Astrocyte (in vitro differentiated cells and primary cell): ENCODE data around the gene GCKR. TPM values are rescaled to one million over a fixed set of nuclear protein-coding genes. Genes with fewer than 3 reads are reported as not detected.
"Not testable (repeated sequence)": the region's sequence is repeated elsewhere in the genome, so short reads cannot be mapped to it uniquely, and the experiment has no call there.

Experiments used
- DNase-seq: peaks from one replicate; pipeline ENCODE4 v3.0.0-alpha.2; 2010; ENCODE audit warnings: low read depth
- FAIRE-seq: peaks from 2 replicates; lab custom pipeline; 2011; peaks lifted over from hg19 to GRCh38; lab: Jason Lieb, UNC
- H2AFZ ChIP-seq: 2 replicates; pipeline ENCODE4 v1.6.0; 2012; ENCODE audit warnings: low read depth, low read length, inconsistent platforms
- H3K27ac ChIP-seq: 2 replicates; pipeline ENCODE4 v1.5.1; 2011; ENCODE audit warnings: low read depth, low read length, inconsistent platforms
- H3K27me3 ChIP-seq: 2 replicates; pipeline ENCODE4 v1.6.0; 2011; ENCODE audit warnings: low read length, inconsistent platforms; ENCODE audit not compliant: insufficient read depth
- H3K36me3 ChIP-seq: 2 replicates; pipeline ENCODE4 v1.5.1; 2011; ENCODE audit warnings: low read length, inconsistent platforms; ENCODE audit not compliant: insufficient read depth
- H3K4me1 ChIP-seq: 2 replicates; pipeline ENCODE4 v1.5.1; 2011; ENCODE audit warnings: low read length, inconsistent platforms; ENCODE audit not compliant: insufficient read depth
- H3K4me2 ChIP-seq: 2 replicates; pipeline ENCODE4 v1.6.0; 2012; ENCODE audit warnings: low read length, inconsistent platforms
- H3K4me3 ChIP-seq: 2 replicates; pipeline ENCODE4 v1.5.1; 2011; ENCODE audit warnings: low read depth, mild to moderate bottlenecking, low read length, inconsistent platforms; ENCODE audit not compliant: insufficient read depth
- H3K79me2 ChIP-seq: 2 replicates; pipeline ENCODE4 v1.6.0; 2012; ENCODE audit warnings: mild to moderate bottlenecking, low read length, inconsistent platforms; ENCODE audit not compliant: insufficient read depth
- H3K9ac ChIP-seq: 2 replicates; pipeline ENCODE4 v1.6.0; 2012; ENCODE audit warnings: mild to moderate bottlenecking, low read length, inconsistent platforms
- H3K9me3 ChIP-seq: 2 replicates; pipeline ENCODE4 v1.5.1; 2012; ENCODE audit warnings: low read depth, mild to moderate bottlenecking, low read length, inconsistent platforms; ENCODE audit not compliant: insufficient read depth
- H4K20me1 ChIP-seq: 2 replicates; pipeline ENCODE4 v1.6.0; 2012; ENCODE audit warnings: low read length, inconsistent platforms; ENCODE audit not compliant: insufficient read depth
- H3K27ac Mint-ChIP-seq: one replicate; pipeline ENCODE4 v1.8.0; 2021; ENCODE audit warnings: mild to moderate bottlenecking, mixed read lengths; ENCODE audit not compliant: unreplicated experiment
- H3K27me3 Mint-ChIP-seq: one replicate; pipeline ENCODE4 v1.8.0; 2021; ENCODE audit warnings: low read depth, mixed read lengths; ENCODE audit not compliant: unreplicated experiment
- H3K36me3 Mint-ChIP-seq: one replicate; pipeline ENCODE4 v1.8.0; 2021; ENCODE audit warnings: low read depth, mixed read lengths; ENCODE audit not compliant: unreplicated experiment
- H3K4me1 Mint-ChIP-seq: one replicate; pipeline ENCODE4 v1.8.0; 2021; ENCODE audit warnings: low read depth, mixed read lengths; ENCODE audit not compliant: unreplicated experiment
- H3K4me3 Mint-ChIP-seq: one replicate; pipeline ENCODE4 v1.8.0; 2021; ENCODE audit warnings: mild to moderate bottlenecking, moderate library complexity, mixed read lengths; ENCODE audit not compliant: unreplicated experiment
- H3K9me3 Mint-ChIP-seq: one replicate; pipeline ENCODE4 v1.8.0; 2021; ENCODE audit warnings: mild to moderate bottlenecking, mixed read lengths; ENCODE audit not compliant: unreplicated experiment
- CTCF ChIP-seq: IDR thresholded peaks from 2 replicates; pipeline ENCODE4 v1.5.1; 2011; ENCODE audit warnings: low read depth, mild to moderate bottlenecking, inconsistent platforms, low read length, moderate library complexity; ENCODE audit not compliant: insufficient read depth
- EZH2 ChIP-seq: IDR thresholded peaks from 2 replicates; pipeline ENCODE4 v1.6.1; 2012; ENCODE audit warnings: mild to moderate bottlenecking, low read length, inconsistent platforms; ENCODE audit not compliant: insufficient read depth
- total RNA-seq: library from RNA; stranded (reverse); gene quantifications from 2 replicates; pipeline ENCODE4 v1.2.1, GENCODE V29; 2021

GCKR gene
- total RNA-seq, 1 donor from 2014 or later = not detected

- FAIRE-seq, H3K4me3 Mint-ChIP-seq, H3K27ac Mint-ChIP-seq, H3K9ac ChIP-seq, H2AFZ ChIP-seq, H3K4me2 ChIP-seq, H3K36me3 ChIP-seq, H4K20me1 ChIP-seq, H3K9me3 Mint-ChIP-seq, H3K4me3 ChIP-seq, H3K79me2 ChIP-seq, H3K27ac ChIP-seq, H3K4me1 ChIP-seq, H3K36me3 Mint-ChIP-seq, H3K27me3 ChIP-seq, DNase-seq, H3K9me3 ChIP-seq, H3K4me1 Mint-ChIP-seq: not testable (repeated sequence)
- peaks cover 24% of the 10 kb centered on the region for H3K27me3 Mint-ChIP-seq
Measured at GRCh38 chr2:27539649-27540048, 43.0 kb downstream of the GCKR start.

GRCh38 chr2:27544143-27544821 is 47.6 kb downstream of the GCKR start:
- Mint-ChIP-seq H3K4me3 (no peak overlapping the region), H3K36me3 (no peaks in the 10 kb centered on the region), H3K9me3 (peaks cover 14% of the 10 kb centered on the region), H3K4me1 (no peaks in the 10 kb centered on the region), H3K27ac (no peak overlapping the region), H3K27me3 (peaks cover 2% of the 10 kb centered on the region)
- no peak overlapping the region for H3K4me3 ChIP-seq
- no peak overlapping the region for H3K9ac ChIP-seq
- TF ChIP-seq CTCF = no peak
- no peak for TF ChIP-seq EZH2
- H3K27ac ChIP-seq = no peak overlapping the region
- DNase-seq (no peak), FAIRE-seq (no peak)
- H3K36me3 ChIP-seq = no peaks in the 10 kb centered on the region
- H3K9me3 ChIP-seq = no peaks in the 10 kb centered on the region
- H3K4me1 ChIP-seq = no peaks in the 10 kb centered on the region
- H3K27me3 ChIP-seq = no peaks in the 10 kb centered on the region
- no peak overlapping the region for H3K4me2 ChIP-seq
- no peaks in the 10 kb centered on the region for H4K20me1 ChIP-seq
- H3K79me2 ChIP-seq = no peaks in the 10 kb centered on the region
- H2AFZ ChIP-seq = no peak overlapping the region

GRCh38 chr2:27545348-27546141 is 48.9 kb downstream of the GCKR start:
- Mint-ChIP-seq H3K4me3 (no peak overlapping the region), H3K36me3 (no peaks in the 10 kb centered on the region), H3K9me3 (peaks cover 14% of the 10 kb centered on the region), H3K27me3 (peaks cover 5% of the 10 kb centered on the region), H3K27ac (no peak overlapping the region), H3K4me1 (no peaks in the 10 kb centered on the region)
- no peaks in the 10 kb centered on the region for H3K36me3 ChIP-seq
- peak; percentile 57 for DNase-seq
- FAIRE-seq = no peak
- H3K27me3 ChIP-seq = no peaks in the 10 kb centered on the region
- H3K79me2 ChIP-seq = no peaks in the 10 kb centered on the region
- no peak overlapping the region for H2AFZ ChIP-seq
- H3K27ac ChIP-seq = no peak overlapping the region
- H3K4me2 ChIP-seq = no peak overlapping the region
- no peak overlapping the region for H3K9ac ChIP-seq
- TF ChIP-seq CTCF = no peak
- no peak for TF ChIP-seq EZH2
- no peaks in the 10 kb centered on the region for H3K4me1 ChIP-seq
- H3K4me3 ChIP-seq = no peak overlapping the region
- H4K20me1 ChIP-seq = no peaks in the 10 kb centered on the region
- no peaks in the 10 kb centered on the region for H3K9me3 ChIP-seq
